SK-N-SH (cell line): ENCODE results near the gene CCSER1. TPM values are rescaled to one million over a fixed set of nuclear protein-coding genes. Genes with fewer than 3 reads are reported as not detected.

Source experiments
- CTCF ChIA-PET: fragments of 300-600, 350-600 bp; formaldehyde crosslinking; extraction: SDS; loops from one replicate; lab custom pipeline; 2021; lab: Yijun Ruan, JAX
- POLR2A ChIA-PET: fragments of 350-600 bp; sonication (Branson Sonifier 250); formaldehyde crosslinking; extraction: SDS; loops from one replicate; lab custom pipeline; 2020; ENCODE audit warnings: antibody characterized with exemption, inconsistent platforms; lab: Yijun Ruan, JAX
- DNase-seq: peaks from one replicate; pipeline ENCODE4 v3.0.0; 2012
- H2AFZ ChIP-seq: fragments of 200-600 bp; sonication (generic); 2 replicates; pipeline ENCODE4 v1.8.1; 2016; ENCODE audit warnings: antibody characterized with exemption, mild to moderate bottlenecking, low read depth
- H3F3A ChIP-seq: fragments of 200-600 bp; sonication (generic); replicated peaks from 2 replicates; pipeline ENCODE3; 2016; ENCODE audit warnings: antibody characterized with exemption, mild to moderate bottlenecking; ENCODE audit not compliant: insufficient read depth
- H3K27ac ChIP-seq, 2 experiments: fragments of 200-500 bp in 1 of 2; fragments of 200-600 bp in 1 of 2; sonication (Bioruptor generic) in 1 of 2; sonication (generic), shearing (Covaris generic) in 1 of 2; 2 replicates each; pipeline versions ENCODE4 v1.5.1 to v1.6.1; 2014 to 2016; ENCODE audit warnings: low read depth in 2 of 2, inconsistent platforms in 1 of 2, low read length in 1 of 2, mild to moderate bottlenecking in 1 of 2, mixed read lengths in 1 of 2
- H3K27me3 ChIP-seq: fragments of 200-600 bp; sonication (generic), shearing (Covaris generic); 2 replicates; pipeline ENCODE4 v1.6.1; 2016; ENCODE audit warnings: mixed run types; ENCODE audit not compliant: insufficient read depth
- H3K36me3 ChIP-seq, 2 experiments: fragments of 200-500 bp in 1 of 2; fragments of 200-600 bp in 1 of 2; sonication (Bioruptor generic) in 1 of 2; sonication (generic) in 1 of 2; replicated peaks in 1 of 2; 2 replicates each; pipeline versions ENCODE3 to v1.5.1; 2014 to 2016; ENCODE audit warnings: low read length in 1 of 2, mild to moderate bottlenecking in 1 of 2; ENCODE audit not compliant: insufficient read depth in 2 of 2, control insufficient read depth in 1 of 2
- H3K4me1 ChIP-seq, 2 experiments: fragments of 200-500 bp in 1 of 2; fragments of 200-600 bp in 1 of 2; sonication (Bioruptor generic) in 1 of 2; sonication (generic), shearing (Covaris generic) in 1 of 2; 2 replicates each; pipeline versions ENCODE4 v1.5.1 to v1.6.1; 2014 to 2016; ENCODE audit warnings: low read depth in 1 of 2, low read length in 1 of 2, mixed run types in 1 of 2; ENCODE audit not compliant: insufficient read depth in 2 of 2, control insufficient read depth in 1 of 2
- H3K4me2 ChIP-seq: fragments of 200-600 bp; sonication (generic), shearing (Covaris generic); 2 replicates; pipeline ENCODE4 v1.6.1; 2017; ENCODE audit warnings: mixed run types
- H3K4me3 ChIP-seq, 2 experiments: fragments of 200-500 bp in 1 of 2; fragments of 200-600 bp in 1 of 2; sonication (Bioruptor generic) in 1 of 2; sonication (generic), shearing (Covaris generic) in 1 of 2; 2 replicates each; pipeline versions ENCODE4 v1.5.1 to v1.8.1; 2014 to 2016; ENCODE audit warnings: low read depth in 2 of 2, inconsistent platforms in 1 of 2, low read length in 1 of 2, mild to moderate bottlenecking in 1 of 2, mixed read lengths in 1 of 2, moderate library complexity in 1 of 2
- H3K79me2 ChIP-seq: fragments of 200-600 bp; sonication (generic); 2 replicates; pipeline ENCODE4 v1.8.1; 2017; ENCODE audit warnings: mild to moderate bottlenecking; ENCODE audit not compliant: insufficient read depth
- H3K9ac ChIP-seq: fragments of 200-600 bp; sonication (generic); 2 replicates; pipeline ENCODE4 v1.6.1; 2017; ENCODE audit warnings: mixed run types
- H3K9me2 ChIP-seq: fragments of 200-600 bp; sonication (generic); 2 replicates; pipeline ENCODE4 v1.6.1; 2017; ENCODE audit warnings: mixed run types
- H3K9me3 ChIP-seq: fragments of 200-600 bp; sonication (generic); 2 replicates; pipeline ENCODE4 v1.6.1; 2017; ENCODE audit warnings: mixed run types, mild to moderate bottlenecking, moderate library complexity
- H4K20me1 ChIP-seq: fragments of 200-600 bp; sonication (generic); 2 replicates; pipeline ENCODE4 v1.6.1; 2017; ENCODE audit warnings: mild to moderate bottlenecking, mixed run types; ENCODE audit not compliant: insufficient read depth
- ELF1 ChIP-seq: IDR thresholded peaks from 2 replicates; pipeline ENCODE4 v1.4.0; 2012
- EP300 ChIP-seq, 2 experiments: IDR thresholded peaks; 2 replicates each; pipeline versions ENCODE4 v1.4.0 to v1.6.1; 2012; ENCODE audit warnings: borderline replicate concordance in 1 of 2, low read depth in 1 of 2, low read length in 1 of 2
- EZH2phosphoT487 ChIP-seq: fragments of 200-600 bp; sonication (generic); IDR thresholded peaks from 2 replicates; pipeline ENCODE4 v1.6.1; 2017; ENCODE audit warnings: low read depth, mixed run types, mild to moderate bottlenecking, antibody characterized with exemption, moderate library complexity, borderline replicate concordance
- FOSL2 ChIP-seq: IDR thresholded peaks from 2 replicates; pipeline ENCODE4 v1.4.0; 2012; ENCODE audit warnings: low read depth, mild to moderate bottlenecking, moderate library complexity, borderline replicate concordance
- FOXM1 ChIP-seq: IDR thresholded peaks from 2 replicates; pipeline ENCODE4 v1.4.0; 2012; ENCODE audit warnings: low read depth, mild to moderate bottlenecking
- JUND ChIP-seq: IDR thresholded peaks from 2 replicates; pipeline ENCODE4 v1.4.0; 2012
- MEF2A ChIP-seq: IDR thresholded peaks from 2 replicates; pipeline ENCODE4 v1.4.0; 2012; ENCODE audit warnings: low read depth, borderline replicate concordance
- NRF1 ChIP-seq: IDR thresholded peaks from 2 replicates; pipeline ENCODE4 v1.6.1; 2012; ENCODE audit warnings: low read depth, mild to moderate bottlenecking, low read length
- RAD21 ChIP-seq: IDR thresholded peaks from 2 replicates; pipeline ENCODE4 v1.6.1; 2012; ENCODE audit warnings: mild to moderate bottlenecking, low read length
- SIN3A ChIP-seq: IDR thresholded peaks from 2 replicates; pipeline ENCODE4 v1.6.1; 2012; ENCODE audit warnings: low read depth, mild to moderate bottlenecking, low read length, moderate library complexity, borderline replicate concordance
- SMC3 ChIP-seq: IDR thresholded peaks from 2 replicates; pipeline ENCODE4 v1.6.1; 2012; ENCODE audit warnings: low read depth, low read length, improper control_type of control experiment
- TAF1 ChIP-seq: IDR thresholded peaks from 2 replicates; pipeline ENCODE4 v1.6.1; 2012; ENCODE audit warnings: low read depth, mild to moderate bottlenecking, low read length, moderate library complexity, borderline replicate concordance
- WGBS: methylation state at CpG from one replicate; pipeline ENCODE4 v1.1.6; 2017; ENCODE audit warnings: low lambda C conversion rate; 5-methylcytosine and 5-hydroxymethylcytosine counted together
- polyA plus RNA-seq, 3 experiments: library from polyadenylated mRNA; depleted of rRNA; stranded (reverse); fragments of >200 nt; gene quantifications; 2 replicates each; pipeline ENCODE4 v1.2.3, GENCODE V29; 2012
- TF ChIP-seq, protein P1 (sequence below): IDR thresholded peaks from 2 replicates; pipeline ENCODE4; 2012
- TF ChIP-seq, protein P2 (sequence below): fragments of 150-350 bp; IDR thresholded peaks from 2 replicates; pipeline ENCODE4 v1.6.1; 2017; ENCODE audit warnings: antibody characterized with exemption, low read length, low read depth, borderline replicate concordance
- TF ChIP-seq, protein P3 (sequence below): IDR thresholded peaks from 2 replicates; pipeline ENCODE4 v1.6.1; 2012; ENCODE audit warnings: mild to moderate bottlenecking, low read depth, low read length, moderate library complexity

The CCSER1 gene
- polyA plus RNA-seq, 1 of the 3 experiments (the other 2 are of a cell fraction): 0.05 TPM

DNA sequence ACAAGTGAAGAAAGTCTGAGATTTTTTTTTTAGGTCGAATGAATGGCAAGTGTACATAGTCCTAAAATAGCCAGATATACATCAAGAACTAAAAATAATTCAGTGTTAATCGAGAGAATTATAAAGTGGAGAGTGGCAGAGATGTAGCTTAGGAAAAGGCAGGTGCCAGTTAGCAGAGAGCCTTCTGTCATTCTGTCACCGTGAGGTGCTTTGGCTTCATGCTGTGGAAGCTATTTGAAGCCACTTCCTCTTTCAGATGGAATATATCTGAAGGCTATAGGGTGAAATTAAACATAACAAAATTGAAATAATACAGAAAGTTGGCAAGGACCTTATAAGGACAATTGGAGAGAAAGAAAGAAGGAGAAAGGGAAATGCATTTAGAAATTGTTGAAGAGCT lies 756.3 kb downstream of the CCSER1 start:
- 45% methylated on average over 3 of the region's 3 CpGs for WGBS
- no peak overlapping the region for H3K4me3 ChIP-seq
- TF ChIP-seq, protein P1, sequence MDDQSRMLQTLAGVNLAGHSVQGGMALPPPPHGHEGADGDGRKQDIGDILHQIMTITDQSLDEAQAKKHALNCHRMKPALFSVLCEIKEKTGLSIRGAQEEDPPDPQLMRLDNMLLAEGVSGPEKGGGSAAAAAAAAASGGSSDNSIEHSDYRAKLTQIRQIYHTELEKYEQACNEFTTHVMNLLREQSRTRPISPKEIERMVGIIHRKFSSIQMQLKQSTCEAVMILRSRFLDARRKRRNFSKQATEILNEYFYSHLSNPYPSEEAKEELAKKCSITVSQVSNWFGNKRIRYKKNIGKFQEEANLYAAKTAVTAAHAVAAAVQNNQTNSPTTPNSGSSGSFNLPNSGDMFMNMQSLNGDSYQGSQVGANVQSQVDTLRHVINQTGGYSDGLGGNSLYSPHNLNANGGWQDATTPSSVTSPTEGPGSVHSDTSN: no peak
- TF ChIP-seq ELF1: no peak
- no peak for TF ChIP-seq NRF1
- TF ChIP-seq EP300 (IDR thresholded peaks at IDR 0.05; ENCODE audit: borderline replicate concordance in 1 of 2, low read depth in 1 of 2, low read length in 1 of 2): no peak
- no peak for TF ChIP-seq MEF2A
- H3K79me2 ChIP-seq: no peaks in the 10 kb centered on the region
- H3K4me1 ChIP-seq: peaks cover 0 to 3% of the 10 kb centered on the region in 2 experiments; a peak in 1 of 4 replicates
- ChIA-PET POLR2A (no interaction called here), CTCF (no interaction called here)
- H3K9ac ChIP-seq: no peak overlapping the region
- H3F3A ChIP-seq: no peaks in the 10 kb centered on the region
- no peaks in the 10 kb centered on the region for H3K36me3 ChIP-seq
- no peak for DNase-seq
- no peaks in the 10 kb centered on the region for H3K9me3 ChIP-seq
- H3K27ac ChIP-seq: no peak overlapping the region
- H3K27me3 ChIP-seq: no peaks in the 10 kb centered on the region
- H3K9me2 ChIP-seq: no peaks in the 10 kb centered on the region
- no peak overlapping the region for H3K4me2 ChIP-seq
- H4K20me1 ChIP-seq: no peaks in the 10 kb centered on the region
- no peak overlapping the region for H2AFZ ChIP-seq

DNA sequence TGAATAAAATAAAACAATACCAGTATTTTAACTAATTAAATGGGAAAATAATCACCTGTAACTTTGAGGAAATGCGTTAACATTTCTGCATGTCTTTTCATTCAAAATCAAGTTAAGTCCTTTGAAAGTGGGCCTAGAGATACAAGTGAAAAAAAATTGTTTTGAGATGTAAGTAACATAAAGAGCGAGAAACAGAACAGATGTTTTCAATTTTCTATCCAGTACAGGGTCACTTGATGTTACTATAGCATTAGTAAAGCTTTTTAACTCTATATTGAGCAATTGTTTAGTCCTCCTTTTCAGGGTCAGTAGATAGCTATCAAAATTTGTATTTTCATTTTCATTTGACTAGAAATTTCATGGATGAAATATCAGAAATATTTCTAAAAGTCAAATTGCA lies 761.4 kb downstream of the CCSER1 start:
- Histone ChIP-seq H3K4me3 (no peak overlapping the region), H2AFZ (no peak overlapping the region), H3K79me2 (no peaks in the 10 kb centered on the region)
- TF ChIP-seq RAD21 (no peak), FOSL2 (no peak), JUND (no peak), EZH2phosphoT487 (no peak), MEF2A (no peak), FOXM1 (no peak), SIN3A (no peak), SMC3 (no peak), TAF1 (no peak)
- TF ChIP-seq, protein P2, sequence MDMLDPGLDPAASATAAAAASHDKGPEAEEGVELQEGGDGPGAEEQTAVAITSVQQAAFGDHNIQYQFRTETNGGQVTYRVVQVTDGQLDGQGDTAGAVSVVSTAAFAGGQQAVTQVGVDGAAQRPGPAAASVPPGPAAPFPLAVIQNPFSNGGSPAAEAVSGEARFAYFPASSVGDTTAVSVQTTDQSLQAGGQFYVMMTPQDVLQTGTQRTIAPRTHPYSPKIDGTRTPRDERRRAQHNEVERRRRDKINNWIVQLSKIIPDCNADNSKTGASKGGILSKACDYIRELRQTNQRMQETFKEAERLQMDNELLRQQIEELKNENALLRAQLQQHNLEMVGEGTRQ: no peak
- TF ChIP-seq, protein P3, sequence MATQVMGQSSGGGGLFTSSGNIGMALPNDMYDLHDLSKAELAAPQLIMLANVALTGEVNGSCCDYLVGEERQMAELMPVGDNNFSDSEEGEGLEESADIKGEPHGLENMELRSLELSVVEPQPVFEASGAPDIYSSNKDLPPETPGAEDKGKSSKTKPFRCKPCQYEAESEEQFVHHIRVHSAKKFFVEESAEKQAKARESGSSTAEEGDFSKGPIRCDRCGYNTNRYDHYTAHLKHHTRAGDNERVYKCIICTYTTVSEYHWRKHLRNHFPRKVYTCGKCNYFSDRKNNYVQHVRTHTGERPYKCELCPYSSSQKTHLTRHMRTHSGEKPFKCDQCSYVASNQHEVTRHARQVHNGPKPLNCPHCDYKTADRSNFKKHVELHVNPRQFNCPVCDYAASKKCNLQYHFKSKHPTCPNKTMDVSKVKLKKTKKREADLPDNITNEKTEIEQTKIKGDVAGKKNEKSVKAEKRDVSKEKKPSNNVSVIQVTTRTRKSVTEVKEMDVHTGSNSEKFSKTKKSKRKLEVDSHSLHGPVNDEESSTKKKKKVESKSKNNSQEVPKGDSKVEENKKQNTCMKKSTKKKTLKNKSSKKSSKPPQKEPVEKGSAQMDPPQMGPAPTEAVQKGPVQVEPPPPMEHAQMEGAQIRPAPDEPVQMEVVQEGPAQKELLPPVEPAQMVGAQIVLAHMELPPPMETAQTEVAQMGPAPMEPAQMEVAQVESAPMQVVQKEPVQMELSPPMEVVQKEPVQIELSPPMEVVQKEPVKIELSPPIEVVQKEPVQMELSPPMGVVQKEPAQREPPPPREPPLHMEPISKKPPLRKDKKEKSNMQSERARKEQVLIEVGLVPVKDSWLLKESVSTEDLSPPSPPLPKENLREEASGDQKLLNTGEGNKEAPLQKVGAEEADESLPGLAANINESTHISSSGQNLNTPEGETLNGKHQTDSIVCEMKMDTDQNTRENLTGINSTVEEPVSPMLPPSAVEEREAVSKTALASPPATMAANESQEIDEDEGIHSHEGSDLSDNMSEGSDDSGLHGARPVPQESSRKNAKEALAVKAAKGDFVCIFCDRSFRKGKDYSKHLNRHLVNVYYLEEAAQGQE: no peak
- TF ChIP-seq, all 33 proteins: peak for 0
- ChIA-PET POLR2A (no interaction called here), CTCF (no interaction called here)
- no peaks in the 10 kb centered on the region for H3F3A ChIP-seq
- H3K27me3 ChIP-seq: no peaks in the 10 kb centered on the region
- peak; percentile 3 for DNase-seq
- no peak overlapping the region for H3K4me2 ChIP-seq
- 29% methylated on average over 2 of the region's 2 CpGs for WGBS
- H4K20me1 ChIP-seq: no peaks in the 10 kb centered on the region
- no peak overlapping the region for H3K9ac ChIP-seq
- no peaks in the 10 kb centered on the region for H3K36me3 ChIP-seq
- peaks cover 0 to 3% of the 10 kb centered on the region in 2 experiments; a peak in 1 of 4 replicates for H3K4me1 ChIP-seq
- no peaks in the 10 kb centered on the region for H3K9me2 ChIP-seq
- no peaks in the 10 kb centered on the region for H3K9me3 ChIP-seq
- H3K27ac ChIP-seq: peak overlapping the region in 1 of 2 experiments; percentile 6; a peak in 1 of 4 replicates
